ENCODE results near the gene CGREF1.

GRCh38 chr2:27078267-27079194 lies 40.4 kb downstream of the CGREF1 start, which contains the start of gene EMILIN1:
- TF ChIP-seq ZNF654 (tag by site-specific recombination; IDR thresholded peaks at IDR 0.05; ENCODE audit: low read depth) (no peak), ZSCAN30 (tag by site-specific recombination; IDR thresholded peaks at IDR 0.05) (no peak), ZNF626 (tag by site-specific recombination; IDR thresholded peaks at IDR 0.05) (no peak), CTCF (tag by site-specific recombination; IDR thresholded peaks at IDR 0.05) (no peak), ZNF473 (tag by site-specific recombination; IDR thresholded peaks at IDR 0.05) (no peak), ZNF121 (tag by site-specific recombination; IDR thresholded peaks at IDR 0.05) (no peak), SETDB1 (IDR thresholded peaks at IDR 0.05; ENCODE audit: insufficient read length, low read length) (no peak), ZNF280D (tag by site-specific recombination; IDR thresholded peaks at IDR 0.05) (no peak)
- TF ChIP-seq, protein P1, sequence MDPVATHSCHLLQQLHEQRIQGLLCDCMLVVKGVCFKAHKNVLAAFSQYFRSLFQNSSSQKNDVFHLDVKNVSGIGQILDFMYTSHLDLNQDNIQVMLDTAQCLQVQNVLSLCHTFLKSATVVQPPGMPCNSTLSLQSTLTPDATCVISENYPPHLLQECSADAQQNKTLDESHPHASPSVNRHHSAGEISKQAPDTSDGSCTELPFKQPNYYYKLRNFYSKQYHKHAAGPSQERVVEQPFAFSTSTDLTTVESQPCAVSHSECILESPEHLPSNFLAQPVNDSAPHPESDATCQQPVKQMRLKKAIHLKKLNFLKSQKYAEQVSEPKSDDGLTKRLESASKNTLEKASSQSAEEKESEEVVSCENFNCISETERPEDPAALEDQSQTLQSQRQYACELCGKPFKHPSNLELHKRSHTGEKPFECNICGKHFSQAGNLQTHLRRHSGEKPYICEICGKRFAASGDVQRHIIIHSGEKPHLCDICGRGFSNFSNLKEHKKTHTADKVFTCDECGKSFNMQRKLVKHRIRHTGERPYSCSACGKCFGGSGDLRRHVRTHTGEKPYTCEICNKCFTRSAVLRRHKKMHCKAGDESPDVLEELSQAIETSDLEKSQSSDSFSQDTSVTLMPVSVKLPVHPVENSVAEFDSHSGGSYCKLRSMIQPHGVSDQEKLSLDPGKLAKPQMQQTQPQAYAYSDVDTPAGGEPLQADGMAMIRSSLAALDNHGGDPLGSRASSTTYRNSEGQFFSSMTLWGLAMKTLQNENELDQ (tag by site-specific recombination; IDR thresholded peaks at IDR 0.05; ENCODE audit: low read depth), result no peak

Measured in HEK293 (cell line).